ENCODE measurements around the gene NAT8L. TPM values are rescaled to one million over a fixed set of nuclear protein-coding genes. Genes with fewer than 3 reads are reported as not detected.

The NAT8L gene
- total and polyA plus RNA-seq, 7 donors, result under 0.01 to 2.4 (median 0.28) TPM; not detected in 2

- TF ChIP-seq EP300 (IDR thresholded peaks at IDR 0.05), result no peak
- no peak for TF ChIP-seq POLR2AphosphoS5 (IDR thresholded peaks at IDR 0.05)
- no peak for TF ChIP-seq CTCF (IDR thresholded peaks at IDR 0.05)
- TF ChIP-seq POLR2A (IDR thresholded peaks at IDR 0.05), result no peak
- H3K4me3 ChIP-seq, result peak overlapping the region in 3 of 4 donors; percentile 53 to 71 (median 64)
- 11 to 52% methylated on average over 91 of the region's 91 CpGs for WGBS, 2 donors
Measured at GRCh38 chr4:2040391-2041238, 18.5 kb upstream of the NAT8L start.

GRCh38 chr4:2041239-2042130, 17.6 kb upstream of the NAT8L start:
- intact Hi-C loops (cut with DNase I), result no loop called here
- peaks cover 24 to 83% (median 51%) of the 10 kb centered on the region in 3 donors for H3K27me3 ChIP-seq
- peaks cover 0 to 28% (median 27%) of the 10 kb centered on the region in 4 donors for H3K4me1 ChIP-seq
- TF ChIP-seq CTCF (IDR thresholded peaks at IDR 0.05) (no peak), POLR2AphosphoS5 (IDR thresholded peaks at IDR 0.05) (no peak), POLR2A (IDR thresholded peaks at IDR 0.05) (no peak), EP300 (IDR thresholded peaks at IDR 0.05) (no peak)
- no peaks in the 10 kb centered on the region for H3K9me3 ChIP-seq
- H3K27ac ChIP-seq, result peak overlapping the region in 1 of 4 donors; percentile 20
- DNase-seq, result peak; percentile 82
- 1% methylated on average over 94 of the region's 94 CpGs for WGBS, 2 donors
- H3K4me3 ChIP-seq, result peak overlapping the region; percentile 35 to 71 (median 58)
- no peaks in the 10 kb centered on the region for H3K36me3 ChIP-seq

More at GRCh38 chr4:2040391-2041238, 18.5 kb upstream of the NAT8L start:
- no peak overlapping the region for H3K27ac ChIP-seq
- H3K36me3 ChIP-seq, result no peaks in the 10 kb centered on the region
- DNase-seq, result no peak
- H3K4me1 ChIP-seq, result peaks cover 0 to 28% (median 27%) of the 10 kb centered on the region in 4 donors
- intact Hi-C loops (cut with DNase I), result no loop called here
- no peaks in the 10 kb centered on the region for H3K9me3 ChIP-seq
- peaks cover 24 to 75% (median 50%) of the 10 kb centered on the region in 3 donors for H3K27me3 ChIP-seq

GRCh38 chr4:2042204-2042946, 16.8 kb upstream of the NAT8L start:
- 1 to 2% methylated on average over 80 of the region's 80 CpGs for WGBS, 2 donors
- Histone ChIP-seq H3K4me3 (peak overlapping the region; percentile 35 to 71 (median 58)), H3K9me3 (no peaks in the 10 kb centered on the region), H3K4me1 (peaks cover 0 to 28% (median 27%) of the 10 kb centered on the region in 4 donors), H3K27ac (peak overlapping the region in 1 of 4 donors; percentile 20), H3K27me3 (peaks cover 30 to 83% (median 60%) of the 10 kb centered on the region in 3 donors), H3K36me3 (no peaks in the 10 kb centered on the region)
- no peak for DNase-seq
- TF ChIP-seq POLR2A (IDR thresholded peaks at IDR 0.05) (no peak), POLR2AphosphoS5 (IDR thresholded peaks at IDR 0.05) (no peak), EP300 (IDR thresholded peaks at IDR 0.05) (no peak), CTCF (IDR thresholded peaks at IDR 0.05) (no peak)
- intact Hi-C loops (cut with DNase I), result no loop called here

GRCh38 chr4:2042947-2043395, 16.2 kb upstream of the NAT8L start:
- no peak for DNase-seq
- peaks cover 0 to 28% (median 27%) of the 10 kb centered on the region in 4 donors for H3K4me1 ChIP-seq
- H3K27ac ChIP-seq, result no peak overlapping the region
- H3K4me3 ChIP-seq, result peak overlapping the region in 1 of 4 donors; percentile 64
- H3K9me3 ChIP-seq, result no peaks in the 10 kb centered on the region
- no peak for TF ChIP-seq POLR2AphosphoS5 (IDR thresholded peaks at IDR 0.05)
- no peak for TF ChIP-seq POLR2A (IDR thresholded peaks at IDR 0.05)
- TF ChIP-seq CTCF (IDR thresholded peaks at IDR 0.05), result no peak
- no peak for TF ChIP-seq EP300 (IDR thresholded peaks at IDR 0.05)
- 75 to 87% methylated on average over 8 of the region's 8 CpGs for WGBS, 2 donors
- intact Hi-C loops (cut with DNase I), result no loop called here
- no peaks in the 10 kb centered on the region for H3K36me3 ChIP-seq
- H3K27me3 ChIP-seq, result peaks cover 30 to 86% (median 61%) of the 10 kb centered on the region in 3 donors

All from sigmoid colon (tissue), 7 donors.